ENCODE results near the gene FAM171A2.

- TF ChIP-seq CTCF (IDR thresholded peaks at IDR 0.05): no peak
- no peak for TF ChIP-seq POLR2A (IDR thresholded peaks at IDR 0.05)
- no peak for TF ChIP-seq POLR2AphosphoS5 (IDR thresholded peaks at IDR 0.05)
Measured at GRCh38 chr17:44320066-44320465, 43.6 kb downstream of the FAM171A2 start.
